SK-N-SH (cell line): ENCODE measurements around the gene TRAF5. TPM values are rescaled to one million over a fixed set of nuclear protein-coding genes. Genes with fewer than 3 reads are reported as not detected.

ENCODE experiments used
- CTCF ChIA-PET: fragments of 300-600, 350-600 bp; formaldehyde crosslinking; extraction: SDS; loops from one replicate; lab custom pipeline; 2021; lab: Yijun Ruan, JAX
- POLR2A ChIA-PET: fragments of 350-600 bp; sonication (Branson Sonifier 250); formaldehyde crosslinking; extraction: SDS; loops from one replicate; lab custom pipeline; 2020; ENCODE audit warnings: antibody characterized with exemption, inconsistent platforms; lab: Yijun Ruan, JAX
- DNase-seq: peaks from one replicate; pipeline ENCODE4 v3.0.0; 2012
- H2AFZ ChIP-seq: fragments of 200-600 bp; sonication (generic); 2 replicates; pipeline ENCODE4 v1.8.1; 2016; ENCODE audit warnings: antibody characterized with exemption, mild to moderate bottlenecking, low read depth
- H3F3A ChIP-seq: fragments of 200-600 bp; sonication (generic); replicated peaks from 2 replicates; pipeline ENCODE3; 2016; ENCODE audit warnings: antibody characterized with exemption, mild to moderate bottlenecking; ENCODE audit not compliant: insufficient read depth
- H3K27ac ChIP-seq, 2 experiments: fragments of 200-500 bp in 1 of 2; fragments of 200-600 bp in 1 of 2; sonication (Bioruptor generic) in 1 of 2; sonication (generic), shearing (Covaris generic) in 1 of 2; 2 replicates each; pipeline versions ENCODE4 v1.5.1 to v1.6.1; 2014 to 2016; ENCODE audit warnings: low read depth in 2 of 2, inconsistent platforms in 1 of 2, low read length in 1 of 2, mild to moderate bottlenecking in 1 of 2, mixed read lengths in 1 of 2
- H3K27me3 ChIP-seq: fragments of 200-600 bp; sonication (generic), shearing (Covaris generic); 2 replicates; pipeline ENCODE4 v1.6.1; 2016; ENCODE audit warnings: mixed run types; ENCODE audit not compliant: insufficient read depth
- H3K36me3 ChIP-seq, 2 experiments: fragments of 200-500 bp in 1 of 2; fragments of 200-600 bp in 1 of 2; sonication (Bioruptor generic) in 1 of 2; sonication (generic) in 1 of 2; replicated peaks in 1 of 2; 2 replicates each; pipeline versions ENCODE3 to v1.5.1; 2014 to 2016; ENCODE audit warnings: low read length in 1 of 2, mild to moderate bottlenecking in 1 of 2; ENCODE audit not compliant: insufficient read depth in 2 of 2, control insufficient read depth in 1 of 2
- H3K4me1 ChIP-seq, 2 experiments: fragments of 200-500 bp in 1 of 2; fragments of 200-600 bp in 1 of 2; sonication (Bioruptor generic) in 1 of 2; sonication (generic), shearing (Covaris generic) in 1 of 2; 2 replicates each; pipeline versions ENCODE4 v1.5.1 to v1.6.1; 2014 to 2016; ENCODE audit warnings: low read depth in 1 of 2, low read length in 1 of 2, mixed run types in 1 of 2; ENCODE audit not compliant: insufficient read depth in 2 of 2, control insufficient read depth in 1 of 2
- H3K4me2 ChIP-seq: fragments of 200-600 bp; sonication (generic), shearing (Covaris generic); 2 replicates; pipeline ENCODE4 v1.6.1; 2017; ENCODE audit warnings: mixed run types
- H3K4me3 ChIP-seq, 2 experiments: fragments of 200-500 bp in 1 of 2; fragments of 200-600 bp in 1 of 2; sonication (Bioruptor generic) in 1 of 2; sonication (generic), shearing (Covaris generic) in 1 of 2; 2 replicates each; pipeline versions ENCODE4 v1.5.1 to v1.8.1; 2014 to 2016; ENCODE audit warnings: low read depth in 2 of 2, inconsistent platforms in 1 of 2, low read length in 1 of 2, mild to moderate bottlenecking in 1 of 2, mixed read lengths in 1 of 2, moderate library complexity in 1 of 2
- H3K79me2 ChIP-seq: fragments of 200-600 bp; sonication (generic); 2 replicates; pipeline ENCODE4 v1.8.1; 2017; ENCODE audit warnings: mild to moderate bottlenecking; ENCODE audit not compliant: insufficient read depth
- H3K9ac ChIP-seq: fragments of 200-600 bp; sonication (generic); 2 replicates; pipeline ENCODE4 v1.6.1; 2017; ENCODE audit warnings: mixed run types
- H3K9me2 ChIP-seq: fragments of 200-600 bp; sonication (generic); 2 replicates; pipeline ENCODE4 v1.6.1; 2017; ENCODE audit warnings: mixed run types
- H3K9me3 ChIP-seq: fragments of 200-600 bp; sonication (generic); 2 replicates; pipeline ENCODE4 v1.6.1; 2017; ENCODE audit warnings: mixed run types, mild to moderate bottlenecking, moderate library complexity
- H4K20me1 ChIP-seq: fragments of 200-600 bp; sonication (generic); 2 replicates; pipeline ENCODE4 v1.6.1; 2017; ENCODE audit warnings: mild to moderate bottlenecking, mixed run types; ENCODE audit not compliant: insufficient read depth
- CHD2 ChIP-seq: fragments of 150-350 bp; IDR thresholded peaks from 2 replicates; pipeline ENCODE4 v1.6.1; 2018; ENCODE audit warnings: low read length; ENCODE audit not compliant: partially characterized antibody
- CTCF ChIP-seq: fragments of 200-600 bp; sonication (generic); IDR thresholded peaks from 2 replicates; pipeline ENCODE4 v1.6.1; 2017; ENCODE audit warnings: antibody characterized with exemption, mild to moderate bottlenecking, moderate library complexity
- ELF1 ChIP-seq: IDR thresholded peaks from 2 replicates; pipeline ENCODE4 v1.4.0; 2012
- EZH2phosphoT487 ChIP-seq: fragments of 200-600 bp; sonication (generic); IDR thresholded peaks from 2 replicates; pipeline ENCODE4 v1.6.1; 2017; ENCODE audit warnings: low read depth, mixed run types, mild to moderate bottlenecking, antibody characterized with exemption, moderate library complexity, borderline replicate concordance
- FOXJ3 ChIP-seq: sonication (generic); formaldehyde crosslinking; IDR thresholded peaks from 2 replicates; pipeline ENCODE4 v1.5.1; 2020; ENCODE audit warnings: mild to moderate bottlenecking, missing genetic modification reagents
- FOXM1 ChIP-seq: IDR thresholded peaks from 2 replicates; pipeline ENCODE4 v1.4.0; 2012; ENCODE audit warnings: low read depth, mild to moderate bottlenecking
- JUND ChIP-seq: IDR thresholded peaks from 2 replicates; pipeline ENCODE4 v1.4.0; 2012
- MEF2A ChIP-seq: IDR thresholded peaks from 2 replicates; pipeline ENCODE4 v1.4.0; 2012; ENCODE audit warnings: low read depth, borderline replicate concordance
- MXI1 ChIP-seq: IDR thresholded peaks from 2 replicates; pipeline ENCODE4 v1.6.1; 2012; ENCODE audit warnings: mild to moderate bottlenecking, low read depth, low read length, improper control_type of control experiment
- NRF1 ChIP-seq: IDR thresholded peaks from 2 replicates; pipeline ENCODE4 v1.6.1; 2012; ENCODE audit warnings: low read depth, mild to moderate bottlenecking, low read length
- POLR2AphosphoS5 ChIP-seq: IDR thresholded peaks from 2 replicates; pipeline ENCODE4 v1.6.1; 2012; ENCODE audit warnings: low read depth, low read length
- RAD21 ChIP-seq: IDR thresholded peaks from 2 replicates; pipeline ENCODE4 v1.6.1; 2012; ENCODE audit warnings: mild to moderate bottlenecking, low read length
- RCOR1 ChIP-seq: fragments of 150-350 bp; IDR thresholded peaks from 2 replicates; pipeline ENCODE4 v1.6.1; 2017; ENCODE audit warnings: antibody characterized with exemption, low read length
- TAF1 ChIP-seq: IDR thresholded peaks from 2 replicates; pipeline ENCODE4 v1.6.1; 2012; ENCODE audit warnings: low read depth, mild to moderate bottlenecking, low read length, moderate library complexity, borderline replicate concordance
- TCF12 ChIP-seq: IDR thresholded peaks from 2 replicates; pipeline ENCODE4 v1.4.0; 2012
- TEAD4 ChIP-seq: IDR thresholded peaks from 2 replicates; pipeline ENCODE4 v1.4.0; 2012; ENCODE audit warnings: mild to moderate bottlenecking, borderline replicate concordance; ENCODE audit not compliant: insufficient read depth
- YY1 ChIP-seq: IDR thresholded peaks from 2 replicates; pipeline ENCODE4 v1.4.0; 2012; ENCODE audit warnings: low read depth, mild to moderate bottlenecking
- WGBS: methylation state at CpG from one replicate; pipeline ENCODE4 v1.1.6; 2017; ENCODE audit warnings: low lambda C conversion rate; 5-methylcytosine and 5-hydroxymethylcytosine counted together
- polyA plus RNA-seq, 3 experiments: library from polyadenylated mRNA; depleted of rRNA; stranded (reverse); fragments of >200 nt; gene quantifications; 2 replicates each; pipeline ENCODE4 v1.2.3, GENCODE V29; 2012
- TF ChIP-seq, protein P1 (sequence below): IDR thresholded peaks from 2 replicates; pipeline ENCODE4 v1.4.0; 2012; ENCODE audit warnings: low read depth, borderline replicate concordance
- TF ChIP-seq, protein P2 (sequence below): fragments of 150-350 bp; IDR thresholded peaks from 2 replicates; pipeline ENCODE4 v1.6.1; 2017; ENCODE audit warnings: antibody characterized with exemption, low read length, low read depth, borderline replicate concordance
- TF ChIP-seq, protein P3 (sequence below): fragments of 150-350 bp; IDR thresholded peaks from 2 replicates; pipeline ENCODE4 v1.6.1; 2016; ENCODE audit warnings: mild to moderate bottlenecking, low read depth, low read length

TRAF5 gene
- polyA plus RNA-seq, 1 of the 3 experiments (the other 2 are of a cell fraction): 7.6 TPM

DNA sequence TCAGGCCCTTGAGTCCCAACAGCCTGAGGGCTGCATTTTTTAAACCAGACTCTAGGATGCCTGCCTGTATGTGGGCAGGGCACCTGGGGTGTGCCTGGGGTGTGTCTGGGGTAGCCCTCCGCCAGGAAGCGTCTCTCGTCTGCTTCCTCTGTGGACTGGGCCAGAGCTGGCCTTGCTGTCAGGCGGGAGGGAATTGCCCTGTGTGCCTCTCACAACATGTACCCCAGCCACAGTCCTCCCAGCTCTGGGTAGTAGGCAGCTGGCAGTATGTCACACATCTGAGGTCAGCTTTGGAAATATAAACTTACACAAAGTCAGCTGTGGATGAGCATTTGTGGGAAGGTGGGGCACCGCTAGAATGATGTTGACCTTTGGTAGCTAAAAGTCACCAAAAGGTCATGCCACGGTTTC lies 13.0 kb downstream of the TRAF5 start:
- H3K9ac ChIP-seq: no peak overlapping the region

GRCh38 chr1:211340622-211341507 lies 14.2 kb downstream of the TRAF5 start:
- WGBS: 95% methylated on average over 10 of the region's 10 CpGs
- ChIA-PET POLR2A (no interaction called here), CTCF (interaction anchor here (1.2 to 1.4 kb wide), 2 partner anchors 17 to 174 kb away, joined by 3 to 6 read pairs; no protein-coding TSS in a partner anchor)
- Histone ChIP-seq H2AFZ (no peak overlapping the region), H3K9ac (no peak overlapping the region), H3K79me2 (no peaks in the 10 kb centered on the region), H3K36me3 (no peaks in the 10 kb centered on the region), H3K9me2 (no peaks in the 10 kb centered on the region), H3K4me1 (peaks cover 1 to 15% of the 10 kb centered on the region in 2 experiments; a peak in 1 of 4 replicates), H3F3A (no peaks in the 10 kb centered on the region), H3K9me3 (no peaks in the 10 kb centered on the region), H3K4me3 (no peak overlapping the region), H3K27me3 (no peaks in the 10 kb centered on the region), H4K20me1 (no peaks in the 10 kb centered on the region), H3K4me2 (no peak overlapping the region), H3K27ac (no peak overlapping the region)
- DNase-seq: no peak
- TF ChIP-seq YY1 (no peak), RAD21 (no peak), RCOR1 (no peak), ELF1 (no peak), FOXM1 (no peak), MEF2A (no peak), TEAD4 (no peak), JUND (no peak), FOXJ3 (CRISPR knock-in tag) (no peak), EZH2phosphoT487 (no peak), CTCF (no peak), TAF1 (no peak), MXI1 (no peak)
- TF ChIP-seq, protein P1, sequence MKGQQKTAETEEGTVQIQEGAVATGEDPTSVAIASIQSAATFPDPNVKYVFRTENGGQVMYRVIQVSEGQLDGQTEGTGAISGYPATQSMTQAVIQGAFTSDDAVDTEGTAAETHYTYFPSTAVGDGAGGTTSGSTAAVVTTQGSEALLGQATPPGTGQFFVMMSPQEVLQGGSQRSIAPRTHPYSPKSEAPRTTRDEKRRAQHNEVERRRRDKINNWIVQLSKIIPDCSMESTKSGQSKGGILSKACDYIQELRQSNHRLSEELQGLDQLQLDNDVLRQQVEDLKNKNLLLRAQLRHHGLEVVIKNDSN: no peak

More for the DNA sequence above, 13.0 kb downstream of the TRAF5 start:
- no peak overlapping the region for H3K27ac ChIP-seq
- H3K79me2 ChIP-seq: no peaks in the 10 kb centered on the region; the same call in 1 of the 2 replicates
- H3K27me3 ChIP-seq: no peaks in the 10 kb centered on the region
- CTCF ChIA-PET: interaction anchor here (0.8 to 1.5 kb wide), 4 partner anchors 12 to 175 kb away, joined by 3 to 8 read pairs (median 4); no protein-coding TSS in a partner anchor
- H3K4me1 ChIP-seq: peaks cover 0 to 14% of the 10 kb centered on the region in 2 experiments; a peak in 1 of 4 replicates
- DNase-seq: no peak
- no peak overlapping the region for H2AFZ ChIP-seq
- TF ChIP-seq NRF1 (no peak), POLR2AphosphoS5 (no peak), TEAD4 (no peak), CHD2 (no peak), TCF12 (no peak)
- TF ChIP-seq, protein P2, sequence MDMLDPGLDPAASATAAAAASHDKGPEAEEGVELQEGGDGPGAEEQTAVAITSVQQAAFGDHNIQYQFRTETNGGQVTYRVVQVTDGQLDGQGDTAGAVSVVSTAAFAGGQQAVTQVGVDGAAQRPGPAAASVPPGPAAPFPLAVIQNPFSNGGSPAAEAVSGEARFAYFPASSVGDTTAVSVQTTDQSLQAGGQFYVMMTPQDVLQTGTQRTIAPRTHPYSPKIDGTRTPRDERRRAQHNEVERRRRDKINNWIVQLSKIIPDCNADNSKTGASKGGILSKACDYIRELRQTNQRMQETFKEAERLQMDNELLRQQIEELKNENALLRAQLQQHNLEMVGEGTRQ: no peak
- TF ChIP-seq, protein P3, sequence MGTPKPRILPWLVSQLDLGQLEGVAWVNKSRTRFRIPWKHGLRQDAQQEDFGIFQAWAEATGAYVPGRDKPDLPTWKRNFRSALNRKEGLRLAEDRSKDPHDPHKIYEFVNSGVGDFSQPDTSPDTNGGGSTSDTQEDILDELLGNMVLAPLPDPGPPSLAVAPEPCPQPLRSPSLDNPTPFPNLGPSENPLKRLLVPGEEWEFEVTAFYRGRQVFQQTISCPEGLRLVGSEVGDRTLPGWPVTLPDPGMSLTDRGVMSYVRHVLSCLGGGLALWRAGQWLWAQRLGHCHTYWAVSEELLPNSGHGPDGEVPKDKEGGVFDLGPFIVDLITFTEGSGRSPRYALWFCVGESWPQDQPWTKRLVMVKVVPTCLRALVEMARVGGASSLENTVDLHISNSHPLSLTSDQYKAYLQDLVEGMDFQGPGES: no peak
- TF ChIP-seq, protein P1: no peak
- POLR2A ChIA-PET: no interaction called here
- 93% methylated on average over 2 of the region's 6 CpGs for WGBS
- H3K9me3 ChIP-seq: no peaks in the 10 kb centered on the region
- no peaks in the 10 kb centered on the region for H3K36me3 ChIP-seq
- H3K4me3 ChIP-seq: no peak overlapping the region
- no peaks in the 10 kb centered on the region for H3K9me2 ChIP-seq
- no peaks in the 10 kb centered on the region for H3F3A ChIP-seq
- H4K20me1 ChIP-seq: no peaks in the 10 kb centered on the region
- H3K4me2 ChIP-seq: no peak overlapping the region
